Sciatic nerve (tissue), 2 donors: ENCODE results near the gene BMP7. TPM values are rescaled to one million over a fixed set of nuclear protein-coding genes. Genes with fewer than 3 reads are reported as not detected.
"Not testable (repeated sequence)": the region's sequence is repeated elsewhere in the genome, so short reads cannot be mapped to it uniquely, and the experiment has no call there.

Experiments used
- ATAC-seq: fragments of 200-7000 bp; cut with Tn5 transposase; one replicate; pipeline ENCODE4 v1.9.1; 2020; ENCODE audit warnings: mild to moderate bottlenecking, moderate library complexity
- DNase-seq: peaks from one replicate; pipeline ENCODE4 v3.0.0-alpha.2; 2020; ENCODE audit warnings: low spot score
- intact Hi-C: fragments of 100-400 bp; cut with DNase I; formaldehyde crosslinking; loops from one replicate; pipeline ENCODE4 v1.14.2; 2022
- total RNA-seq: library from RNA; stranded (reverse); fragmentation: NEBNext Ultra II Directional; extraction: Animal tissue kit (Norgen Biotek cat#: 25700); gene quantifications from one replicate; pipeline ENCODE4 v1.2.1, GENCODE V29; 2021
- donor health status: DM: no; HTN: no; CAD: no.
- donor health status: DM: no; HTN: no; CAD: no.

BMP7 gene
- total RNA-seq, 1 donor from 2014 or later: 17.3 TPM

DNA sequence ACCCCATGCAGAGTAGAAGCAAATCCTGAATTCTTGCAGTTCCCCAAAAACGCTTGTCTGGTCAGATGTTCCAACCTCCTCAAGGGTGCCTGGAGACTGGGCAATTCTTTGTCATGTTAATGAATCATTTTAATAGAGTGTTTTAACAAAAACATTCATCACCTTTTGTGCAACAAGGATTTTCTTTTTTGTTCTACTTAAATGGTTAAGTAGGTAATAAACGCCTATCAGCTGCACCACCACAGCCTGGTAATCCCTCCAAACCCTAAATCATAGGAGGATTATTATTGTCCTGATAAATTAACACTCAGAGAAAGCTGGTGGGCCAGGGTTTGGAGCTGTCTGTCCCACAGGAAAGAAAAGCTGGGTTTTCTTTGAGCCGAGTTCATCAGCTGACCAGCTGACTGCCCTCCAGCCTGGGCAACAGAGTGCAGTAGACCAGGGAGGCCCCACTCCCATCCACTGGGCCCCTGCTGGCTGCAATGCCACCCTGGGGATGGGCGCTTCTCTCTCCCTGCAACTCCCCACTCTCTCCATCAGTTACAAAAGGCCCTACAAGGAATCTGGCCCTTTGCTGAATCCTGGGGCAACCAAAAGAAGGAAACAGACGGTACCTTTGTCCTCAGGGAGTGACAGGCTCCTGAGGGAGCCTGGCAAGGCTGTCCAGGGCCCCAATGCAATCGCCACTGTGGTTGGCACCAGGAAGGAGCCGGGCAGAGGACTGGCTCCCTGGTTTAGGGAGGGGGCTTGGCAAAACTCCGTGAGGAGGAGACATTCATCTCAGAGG is 23.1 kb upstream of the BMP7 start:
- intact Hi-C loops: no loop called here
- DNase-seq: no peak
- ATAC-seq: no peak

GRCh38 chr20:57288651-57289277 is 22.3 kb upstream of the BMP7 start:
- peak; percentile 49 for ATAC-seq
- intact Hi-C loops: no loop called here
- no peak for DNase-seq

GRCh38 chr20:57287901-57288300 is 21.5 kb upstream of the BMP7 start:
- ATAC-seq (peak; percentile 6), DNase-seq (no peak)
- intact Hi-C loops: no loop called here

- DNase-seq (no peak), ATAC-seq (no peak)
- intact Hi-C loops: no loop called here
Measured at GRCh38 chr20:57287007-57287880, 20.8 kb upstream of the BMP7 start.

DNA sequence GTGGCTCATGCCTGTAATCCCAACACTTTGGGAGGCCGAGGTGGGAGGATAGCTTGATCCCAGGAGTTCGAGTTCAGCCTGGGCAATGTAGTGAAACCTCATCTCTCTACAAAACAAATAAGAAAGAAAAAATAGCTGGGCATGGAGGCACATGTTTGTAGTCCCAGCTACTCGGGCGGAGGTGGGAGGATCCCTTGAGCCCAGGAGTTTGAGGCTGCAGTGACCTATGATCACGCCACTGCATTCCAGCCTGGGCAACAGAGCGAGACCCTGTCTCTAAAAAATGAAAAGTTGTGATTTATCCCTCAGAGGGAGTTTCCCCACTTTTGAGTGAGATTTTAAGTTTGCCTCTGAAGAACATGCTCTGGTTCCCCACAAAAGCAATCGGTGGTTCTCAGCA is 17.4 kb upstream of the BMP7 start:
- no peak for ATAC-seq
- no peak for DNase-seq
- intact Hi-C loops: no loop called here

- ATAC-seq (peak; percentile 90), DNase-seq (no peak)
- intact Hi-C loops: no loop called here
Measured at GRCh38 chr20:57282670-57283361, 16.4 kb upstream of the BMP7 start.

GRCh38 chr20:57281900-57282299 is 15.5 kb upstream of the BMP7 start:
- intact Hi-C loops: no loop called here
- DNase-seq (no peak), ATAC-seq (no peak)

- no peak for ATAC-seq
- intact Hi-C loops: no loop called here
Measured at GRCh38 chr20:57280221-57280620, 13.8 kb upstream of the BMP7 start.

DNA sequence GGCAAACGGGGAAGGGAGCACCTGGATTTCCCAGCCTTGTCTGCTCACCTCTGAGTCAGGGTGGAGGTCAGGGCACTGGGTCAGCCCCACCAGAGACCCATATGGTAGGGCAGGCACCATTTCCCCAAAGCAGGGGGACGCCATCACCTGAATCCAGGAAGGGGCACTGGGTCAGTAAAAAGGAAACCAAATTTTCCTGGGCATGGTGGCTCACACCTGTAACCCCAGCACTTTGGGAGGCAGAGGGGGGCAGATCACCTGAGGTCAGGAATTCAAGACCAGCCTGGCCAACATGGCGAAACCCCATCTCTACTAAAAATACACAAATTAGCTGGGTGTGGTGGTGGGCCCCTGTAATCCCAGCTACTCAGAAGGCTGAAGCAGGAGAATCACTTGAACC is 13.1 kb upstream of the BMP7 start:
- ATAC-seq, DNase-seq, intact Hi-C loops: not testable (repeated sequence)

More at GRCh38 chr20:57280221-57280620, 13.8 kb upstream of the BMP7 start:
- DNase-seq: no peak

- DNase-seq (no peak), ATAC-seq (no peak)
- intact Hi-C loops: no loop called here
Measured at GRCh38 chr20:57278457-57278856, 12.0 kb upstream of the BMP7 start.

GRCh38 chr20:57277398-57278105 is 11.1 kb upstream of the BMP7 start:
- DNase-seq: no peak
- intact Hi-C loops: no loop called here
- no peak for ATAC-seq

- ATAC-seq (no peak), DNase-seq (no peak)
- intact Hi-C loops: no loop called here
Measured at GRCh38 chr20:57276221-57276620, 9.8 kb upstream of the BMP7 start.

- DNase-seq: no peak
- no peak for ATAC-seq
- intact Hi-C loops: no loop called here
Measured at GRCh38 chr20:57275813-57276212, 9.4 kb upstream of the BMP7 start.

DNA sequence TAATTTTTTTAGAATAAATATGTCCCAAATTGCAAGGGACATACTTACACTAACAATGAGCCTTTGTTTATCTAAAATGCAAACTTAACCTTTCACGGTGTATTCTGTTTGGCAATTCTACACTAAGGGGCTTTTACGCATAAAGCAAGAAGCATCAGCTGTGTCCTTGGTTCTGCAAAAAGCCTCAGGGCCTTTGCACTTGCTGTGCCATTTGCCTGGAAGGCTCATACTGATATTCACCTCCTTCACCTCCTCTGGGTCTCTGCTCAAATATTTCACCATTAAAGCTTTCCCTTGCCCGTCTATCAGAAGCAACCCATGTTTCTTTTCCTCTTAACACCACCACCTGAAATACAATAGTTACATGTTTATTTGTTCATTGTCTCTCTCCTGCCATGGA is 8.9 kb upstream of the BMP7 start:
- ATAC-seq (no peak), DNase-seq (no peak)
- intact Hi-C loops: no loop called here

DNA sequence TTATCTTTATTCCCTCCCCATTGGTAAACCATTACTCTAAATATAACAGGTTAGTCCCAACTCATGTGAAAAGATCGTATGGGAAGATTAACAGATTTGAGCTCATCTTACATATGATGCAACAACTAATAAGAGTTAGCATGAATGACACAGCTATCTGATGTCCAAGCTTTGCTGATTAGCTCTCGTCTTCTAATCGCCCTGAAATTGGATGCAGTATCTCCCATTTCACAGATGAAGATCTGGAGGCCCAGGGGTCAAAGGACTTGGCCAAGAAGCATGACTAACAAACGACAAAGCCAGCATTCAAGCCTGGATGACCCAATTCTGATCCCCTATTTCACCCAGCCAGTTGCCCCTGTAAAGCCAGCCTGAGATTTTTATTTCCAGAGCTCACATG is 8.4 kb upstream of the BMP7 start:
- no peak for ATAC-seq
- DNase-seq: no peak
- intact Hi-C loops: no loop called here

- intact Hi-C loops: no loop called here
- ATAC-seq (no peak), DNase-seq (no peak)
Measured at GRCh38 chr20:57274299-57274698, 7.9 kb upstream of the BMP7 start.

- intact Hi-C loops: no loop called here
- DNase-seq: no peak
- no peak for ATAC-seq
Measured at GRCh38 chr20:57272883-57273535, 6.6 kb upstream of the BMP7 start.
